A673 (cell line): ENCODE measurements around the gene PRR23E. TPM values are rescaled to one million over a fixed set of nuclear protein-coding genes. Genes with fewer than 3 reads are reported as not detected.

Source experiments
- BruUV-seq: library from RNA; stranded (reverse); fragments of 400-500 nt; replicated peaks from 2 replicates; lab custom pipeline; 2021; lab: Mats Ljungman, UMichigan
- CTCF ChIA-PET: fragments of 300-600 bp; sonication (Branson Sonifier 250); formaldehyde crosslinking; loops from one replicate; lab custom pipeline; 2022; ENCODE audit warnings: antibody characterized with exemption; lab: Charles Lee
- POLR2A ChIA-PET: fragments of 300-600 bp; sonication (Branson Sonifier 250); formaldehyde crosslinking; loops from one replicate; lab custom pipeline; 2022; ENCODE audit warnings: antibody characterized with exemption; ENCODE audit not compliant: low non-redundant PET; lab: Charles Lee
- DNase-seq: peaks from one replicate; pipeline ENCODE4 v3.0.0-alpha.2; 2015; ENCODE audit warnings: low spot score
- H3K27ac ChIP-seq: fragments of 200-600 bp; sonication (generic); 2 replicates; pipeline ENCODE4 v1.5.1; 2016; ENCODE audit warnings: mixed run types, low read depth, mild to moderate bottlenecking, mixed read lengths, antibody characterized with exemption, low read length; ENCODE audit not compliant: poor library complexity, severe bottlenecking
- H3K27me3 ChIP-seq: fragments of 200-600 bp; sonication (generic); replicated peaks from 2 replicates; pipeline ENCODE4 v1.6.1; 2017; ENCODE audit warnings: mixed run types, low read depth, mild to moderate bottlenecking, mixed read lengths, antibody characterized with exemption, low read length; ENCODE audit not compliant: insufficient read depth, poor library complexity
- H3K36me3 ChIP-seq: fragments of 200-600 bp; sonication (generic); 2 replicates; pipeline ENCODE4 v1.6.1; 2016; ENCODE audit warnings: mixed run types, mild to moderate bottlenecking, mixed read lengths, antibody characterized with exemption, low read length; ENCODE audit not compliant: insufficient read depth, poor library complexity, severe bottlenecking
- H3K4me1 ChIP-seq: fragments of 200-600 bp; sonication (generic); 2 replicates; pipeline ENCODE4 v1.6.1; 2017; ENCODE audit warnings: mixed run types, mild to moderate bottlenecking, mixed read lengths, antibody characterized with exemption, low read length; ENCODE audit not compliant: insufficient read depth, poor library complexity, severe bottlenecking
- H3K4me3 ChIP-seq: fragments of 200-600 bp; sonication (generic); 2 replicates; pipeline ENCODE4 v1.5.1; 2016; ENCODE audit warnings: low read depth, mixed run types, mild to moderate bottlenecking, mixed read lengths, low read length; ENCODE audit not compliant: poor library complexity, severe bottlenecking
- H3K9me3 ChIP-seq: fragments of 200-600 bp; sonication (generic); 2 replicates; pipeline ENCODE4 v1.6.1; 2016; ENCODE audit warnings: mixed run types, low read depth, mild to moderate bottlenecking, mixed read lengths, antibody characterized with exemption, low read length; ENCODE audit not compliant: poor library complexity, severe bottlenecking
- EZH2 ChIP-seq: fragments of 200-600 bp; sonication (generic); IDR thresholded peaks from 2 replicates; pipeline ENCODE4 v1.6.1; 2017; ENCODE audit warnings: borderline replicate concordance, low read depth, mild to moderate bottlenecking, mixed read lengths, antibody characterized with exemption, low read length; ENCODE audit not compliant: poor library complexity, severe bottlenecking
- intact Hi-C: fragments of 100-400 bp; cut with micrococcal nuclease; formaldehyde crosslinking; loops from one replicate; pipeline ENCODE4 v1.10.0; 2022; ENCODE audit not compliant: unreplicated experiment
- total RNA-seq: library from RNA; stranded (reverse); gene quantifications from 2 replicates; pipeline ENCODE4 v1.2.3, GENCODE V29; 2021
- TF ChIP-seq, protein P1 (sequence below): fragments of 300-800, 200-600 bp; sonication (generic); conservative IDR thresholded peaks from 2 replicates; pipeline ENCODE4 v1.5.1; 2017; ENCODE audit warnings: low read depth, mild to moderate bottlenecking, antibody characterized with exemption, low read length, moderate library complexity, mixed read lengths

PRR23E gene
- total RNA-seq, 1 experiment from 2014 or later, result not detected

GRCh38 chr3:127204841-127205582, 12.1 kb downstream of the PRR23E start:
- H3K36me3 ChIP-seq, result no peaks in the 10 kb centered on the region
- peaks cover 6% of the 10 kb centered on the region for H3K9me3 ChIP-seq
- H3K4me1 ChIP-seq, result no peaks in the 10 kb centered on the region
- BruUV-seq, result no TSS peak
- ChIA-PET POLR2A (no interaction called here), CTCF (no interaction called here)
- H3K27me3 ChIP-seq, result peaks cover 8% of the 10 kb centered on the region
- H3K27ac ChIP-seq, result no peak overlapping the region
- no peak for DNase-seq
- intact Hi-C loops, result no loop called here
- no peak for TF ChIP-seq EZH2
- TF ChIP-seq, protein P1, sequence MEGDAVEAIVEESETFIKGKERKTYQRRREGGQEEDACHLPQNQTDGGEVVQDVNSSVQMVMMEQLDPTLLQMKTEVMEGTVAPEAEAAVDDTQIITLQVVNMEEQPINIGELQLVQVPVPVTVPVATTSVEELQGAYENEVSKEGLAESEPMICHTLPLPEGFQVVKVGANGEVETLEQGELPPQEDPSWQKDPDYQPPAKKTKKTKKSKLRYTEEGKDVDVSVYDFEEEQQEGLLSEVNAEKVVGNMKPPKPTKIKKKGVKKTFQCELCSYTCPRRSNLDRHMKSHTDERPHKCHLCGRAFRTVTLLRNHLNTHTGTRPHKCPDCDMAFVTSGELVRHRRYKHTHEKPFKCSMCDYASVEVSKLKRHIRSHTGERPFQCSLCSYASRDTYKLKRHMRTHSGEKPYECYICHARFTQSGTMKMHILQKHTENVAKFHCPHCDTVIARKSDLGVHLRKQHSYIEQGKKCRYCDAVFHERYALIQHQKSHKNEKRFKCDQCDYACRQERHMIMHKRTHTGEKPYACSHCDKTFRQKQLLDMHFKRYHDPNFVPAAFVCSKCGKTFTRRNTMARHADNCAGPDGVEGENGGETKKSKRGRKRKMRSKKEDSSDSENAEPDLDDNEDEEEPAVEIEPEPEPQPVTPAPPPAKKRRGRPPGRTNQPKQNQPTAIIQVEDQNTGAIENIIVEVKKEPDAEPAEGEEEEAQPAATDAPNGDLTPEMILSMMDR, result no peak
- no peak overlapping the region for H3K4me3 ChIP-seq

- Histone ChIP-seq H3K27ac (no peak overlapping the region), H3K9me3 (peaks cover 6% of the 10 kb centered on the region), H3K36me3 (no peaks in the 10 kb centered on the region), H3K4me3 (no peak overlapping the region), H3K27me3 (no peaks in the 10 kb centered on the region), H3K4me1 (no peaks in the 10 kb centered on the region)
- CTCF ChIA-PET, result no interaction called here
- intact Hi-C loops, result no loop called here
- no peak for TF ChIP-seq EZH2
- TF ChIP-seq, protein P1, result no peak
- POLR2A ChIA-PET, result no interaction called here
- BruUV-seq, result no TSS peak
- no peak for DNase-seq
Measured at GRCh38 chr3:127206154-127206553, 13.2 kb downstream of the PRR23E start.

GRCh38 chr3:127206611-127207516, 13.9 kb downstream of the PRR23E start:
- Histone ChIP-seq H3K4me1 (no peaks in the 10 kb centered on the region), H3K4me3 (no peak overlapping the region), H3K36me3 (no peaks in the 10 kb centered on the region), H3K27ac (no peak overlapping the region), H3K27me3 (no peaks in the 10 kb centered on the region), H3K9me3 (peaks cover 6% of the 10 kb centered on the region)
- no peak for TF ChIP-seq EZH2
- TF ChIP-seq, protein P1, result no peak
- POLR2A ChIA-PET, result no interaction called here
- BruUV-seq, result no TSS peak
- CTCF ChIA-PET, result no interaction called here
- intact Hi-C loops, result no loop called here
- DNase-seq, result no peak
